ENCODE data around the gene KCNC2.

The KCNC2 gene

GRCh38 chr12:75161488-75161887 is 48.2 kb downstream of the KCNC2 start:
- Histone ChIP-seq H3K4me2 (ENCODE audit: low read depth, low read length, poor library complexity, severe bottlenecking) (no peak overlapping the region), H3K9me3 (ENCODE audit: insufficient read depth, low read length) (no peaks in the 10 kb centered on the region), H3K27ac (ENCODE audit: low read depth, low read length) (no peak overlapping the region), H3F3A (ENCODE audit: insufficient read depth) (no peaks in the 10 kb centered on the region), H2AFZ (ENCODE audit: low read depth, low read length, severe bottlenecking) (no peak overlapping the region), H3K36me3 (ENCODE audit: low read length) (no peaks in the 10 kb centered on the region), H3K4me3 (ENCODE audit: insufficient read depth, low read length, poor library complexity, severe bottlenecking) (no peak overlapping the region), H3K9ac (ENCODE audit: low read length) (no peak overlapping the region), H3K9me2 (replicated peaks; ENCODE audit: insufficient read depth, low read length) (no peaks in the 10 kb centered on the region), H3K27me3 (ENCODE audit: low read length) (no peaks in the 10 kb centered on the region), H3K79me2 (ENCODE audit: insufficient read depth, low read length) (no peaks in the 10 kb centered on the region), H4K20me1 (ENCODE audit: low read depth, low read length) (no peaks in the 10 kb centered on the region)
- TF ChIP-seq, protein P1, sequence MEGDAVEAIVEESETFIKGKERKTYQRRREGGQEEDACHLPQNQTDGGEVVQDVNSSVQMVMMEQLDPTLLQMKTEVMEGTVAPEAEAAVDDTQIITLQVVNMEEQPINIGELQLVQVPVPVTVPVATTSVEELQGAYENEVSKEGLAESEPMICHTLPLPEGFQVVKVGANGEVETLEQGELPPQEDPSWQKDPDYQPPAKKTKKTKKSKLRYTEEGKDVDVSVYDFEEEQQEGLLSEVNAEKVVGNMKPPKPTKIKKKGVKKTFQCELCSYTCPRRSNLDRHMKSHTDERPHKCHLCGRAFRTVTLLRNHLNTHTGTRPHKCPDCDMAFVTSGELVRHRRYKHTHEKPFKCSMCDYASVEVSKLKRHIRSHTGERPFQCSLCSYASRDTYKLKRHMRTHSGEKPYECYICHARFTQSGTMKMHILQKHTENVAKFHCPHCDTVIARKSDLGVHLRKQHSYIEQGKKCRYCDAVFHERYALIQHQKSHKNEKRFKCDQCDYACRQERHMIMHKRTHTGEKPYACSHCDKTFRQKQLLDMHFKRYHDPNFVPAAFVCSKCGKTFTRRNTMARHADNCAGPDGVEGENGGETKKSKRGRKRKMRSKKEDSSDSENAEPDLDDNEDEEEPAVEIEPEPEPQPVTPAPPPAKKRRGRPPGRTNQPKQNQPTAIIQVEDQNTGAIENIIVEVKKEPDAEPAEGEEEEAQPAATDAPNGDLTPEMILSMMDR (IDR thresholded peaks at IDR 0.05; ENCODE audit: insufficient read depth, low read length, poor library complexity, severe bottlenecking): no peak
- no peak for TF ChIP-seq EZH2phosphoT487 (conservative IDR thresholded peaks at IDR 0.05; ENCODE audit: low read length)

- Histone ChIP-seq H3K9me3 (ENCODE audit: insufficient read depth, low read length) (no peaks in the 10 kb centered on the region), H3K79me2 (ENCODE audit: insufficient read depth, low read length) (no peaks in the 10 kb centered on the region), H3K27ac (ENCODE audit: low read depth, low read length) (no peak overlapping the region), H3K9ac (ENCODE audit: low read length) (no peak overlapping the region), H3F3A (ENCODE audit: insufficient read depth) (no peaks in the 10 kb centered on the region), H3K36me3 (ENCODE audit: low read length) (no peaks in the 10 kb centered on the region), H3K4me2 (ENCODE audit: low read depth, low read length, poor library complexity, severe bottlenecking) (no peak overlapping the region), H3K27me3 (ENCODE audit: low read length) (no peaks in the 10 kb centered on the region), H3K4me3 (ENCODE audit: insufficient read depth, low read length, poor library complexity, severe bottlenecking) (no peak overlapping the region), H2AFZ (ENCODE audit: low read depth, low read length, severe bottlenecking) (no peak overlapping the region), H3K9me2 (replicated peaks; ENCODE audit: insufficient read depth, low read length) (no peaks in the 10 kb centered on the region), H4K20me1 (ENCODE audit: low read depth, low read length) (no peaks in the 10 kb centered on the region)
- TF ChIP-seq, protein P1 (IDR thresholded peaks at IDR 0.05; ENCODE audit: insufficient read depth, low read length, poor library complexity, severe bottlenecking): no peak
- no peak for TF ChIP-seq EZH2phosphoT487 (conservative IDR thresholded peaks at IDR 0.05; ENCODE audit: low read length)
These were observed 52.3 kb downstream of the KCNC2 start for GRCh38 chr12:75157385-75157784.

DNA sequence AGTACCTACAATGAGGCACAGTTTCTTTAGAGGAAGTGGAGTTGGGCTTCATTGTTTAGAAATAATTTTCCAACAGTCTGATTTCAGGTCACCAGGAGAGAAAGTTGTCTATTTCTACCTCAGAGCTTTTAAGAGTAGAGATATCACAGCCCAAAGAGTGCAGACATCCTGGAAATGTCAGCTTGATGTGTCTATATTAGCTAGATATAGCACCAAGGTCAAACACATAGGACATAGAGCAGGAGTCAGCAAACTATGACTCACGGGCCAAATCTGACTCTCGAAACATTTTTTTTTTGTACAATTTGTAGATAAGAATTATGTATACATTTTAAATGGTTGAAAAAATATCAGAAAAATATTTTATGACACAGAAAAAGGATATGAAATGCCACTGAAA is 53.7 kb downstream of the KCNC2 start:
- Histone ChIP-seq H3K27me3 (ENCODE audit: low read length) (no peaks in the 10 kb centered on the region), H3K4me3 (ENCODE audit: insufficient read depth, low read length, poor library complexity, severe bottlenecking) (no peak overlapping the region), H3K4me2 (ENCODE audit: low read depth, low read length, poor library complexity, severe bottlenecking) (no peak overlapping the region), H3K27ac (ENCODE audit: low read depth, low read length) (no peak overlapping the region), H3K79me2 (ENCODE audit: insufficient read depth, low read length) (no peaks in the 10 kb centered on the region), H3F3A (ENCODE audit: insufficient read depth) (no peaks in the 10 kb centered on the region), H2AFZ (ENCODE audit: low read depth, low read length, severe bottlenecking) (no peak overlapping the region), H3K9me2 (replicated peaks; ENCODE audit: insufficient read depth, low read length) (no peaks in the 10 kb centered on the region), H3K9ac (ENCODE audit: low read length) (no peak overlapping the region), H3K9me3 (ENCODE audit: insufficient read depth, low read length) (no peaks in the 10 kb centered on the region), H3K36me3 (ENCODE audit: low read length) (no peaks in the 10 kb centered on the region), H4K20me1 (ENCODE audit: low read depth, low read length) (no peaks in the 10 kb centered on the region)
- TF ChIP-seq, protein P1 (IDR thresholded peaks at IDR 0.05; ENCODE audit: insufficient read depth, low read length, poor library complexity, severe bottlenecking): no peak
- no peak for TF ChIP-seq EZH2phosphoT487 (conservative IDR thresholded peaks at IDR 0.05; ENCODE audit: low read length)

All from SU-DHL-6 (cell line).